ENCODE data around the gene NLRP11. TPM values are rescaled to one million over a fixed set of nuclear protein-coding genes. Genes with fewer than 3 reads are reported as not detected.

NLRP11 gene
- under 1 TPM in 1 of 3 donors, not detected in 2; 0.03 TPM for polyA plus RNA-seq

- WGBS, 3 donors: 75 to 89% (median 84%) methylated on average over 10 of the region's 10 CpGs
- no peak within 1 kb of the TSS for H3K27ac ChIP-seq (ENCODE audit: low read depth, low read length)
These were observed at the start of gene NLRP11 for GRCh38 chr19:55831846-55832245. Gene NLRP11 (minus strand): TSS chr19:55831999. CDS start chr19:55818174, 13,825 bp downstream.

- WGBS, 3 donors: 40 to 74% (median 58%) methylated on average over 3 of the region's 3 CpGs
- no peak overlapping the region for H3K27ac ChIP-seq (ENCODE audit: low read depth, low read length)
These were observed 45.4 kb upstream of the NLRP11 start for GRCh38 chr19:55877211-55877610.

GRCh38 chr19:55870736-55871135 is 38.9 kb upstream of the NLRP11 start:
- H3K27ac ChIP-seq (ENCODE audit: low read depth, low read length): no peak overlapping the region
- WGBS, 3 donors: 80 to 86% (median 85%) methylated on average over 11 of the region's 11 CpGs

- 92 to 94% (median 94%) methylated on average over 7 of the region's 7 CpGs for WGBS, 3 donors
- H3K27ac ChIP-seq (ENCODE audit: low read depth, low read length): no peak overlapping the region
These were observed 35.3 kb upstream of the NLRP11 start for GRCh38 chr19:55867101-55867500.

GRCh38 chr19:55866521-55866920 is 34.7 kb upstream of the NLRP11 start:
- WGBS, 3 donors: 36 to 62% (median 55%) methylated on average over 3 of the region's 3 CpGs
- no peak overlapping the region for H3K27ac ChIP-seq (ENCODE audit: low read depth, low read length)

GRCh38 chr19:55858969-55859368 is 27.2 kb upstream of the NLRP11 start:
- no peak overlapping the region for H3K27ac ChIP-seq (ENCODE audit: low read depth, low read length)
- 54 to 67% (median 64%) methylated on average over 5 of the region's 5 CpGs for WGBS, 3 donors

- WGBS, 3 donors: 89 to 92% (median 91%) methylated on average over 14 of the region's 14 CpGs
- H3K27ac ChIP-seq (ENCODE audit: low read depth, low read length): no peak overlapping the region
These were observed 26.6 kb upstream of the NLRP11 start for GRCh38 chr19:55858401-55858800.

- WGBS, 3 donors: 87 to 92% (median 88%) methylated on average over 23 of the region's 23 CpGs
These were observed 26.2 kb upstream of the NLRP11 start for GRCh38 chr19:55857974-55858373.

GRCh38 chr19:55857149-55857548 is 25.4 kb upstream of the NLRP11 start:
- H3K27ac ChIP-seq (ENCODE audit: low read depth, low read length): no peak overlapping the region
- WGBS, 3 donors: 62 to 70% (median 64%) methylated on average over 4 of the region's 4 CpGs

More at GRCh38 chr19:55857974-55858373, 26.2 kb upstream of the NLRP11 start:
- no peak overlapping the region for H3K27ac ChIP-seq (ENCODE audit: low read depth, low read length)

GRCh38 chr19:55855160-55855559 is 23.4 kb upstream of the NLRP11 start:
- WGBS, 3 donors: 67 to 77% (median 74%) methylated on average over 1 of the region's 1 CpG
- no peak overlapping the region for H3K27ac ChIP-seq (ENCODE audit: low read depth, low read length)

GRCh38 chr19:55838906-55839305 is 7.1 kb upstream of the NLRP11 start:
- WGBS, 3 donors: 44 to 54% (median 51%) methylated on average over 4 of the region's 4 CpGs
- no peak overlapping the region for H3K27ac ChIP-seq (ENCODE audit: low read depth, low read length)

- H3K27ac ChIP-seq (ENCODE audit: low read depth, low read length): no peak overlapping the region
- WGBS, 3 donors: 67 to 82% (median 73%) methylated on average over 3 of the region's 3 CpGs
These were observed 6.5 kb upstream of the NLRP11 start for GRCh38 chr19:55838251-55838650.

- H3K27ac ChIP-seq (ENCODE audit: low read depth, low read length): no peak within 1 kb of the TSS
- WGBS, 3 donors: 86 to 92% (median 91%) methylated on average over 16 of the region's 16 CpGs
These were observed 4.5 kb upstream of the NLRP11 start, which contains the start of gene NLRP4 for GRCh38 chr19:55836340-55836739. Gene NLRP4 (plus strand): TSS chr19:55836540. CDS start chr19:55852081, 15,541 bp downstream.

GRCh38 chr19:55832676-55833075 is 877 bp upstream of the NLRP11 start:
- WGBS, 3 donors: 61 to 82% (median 82%) methylated on average over 4 of the region's 4 CpGs
- no peak overlapping the region for H3K27ac ChIP-seq (ENCODE audit: low read depth, low read length)

- WGBS, 3 donors: 68 to 82% (median 78%) methylated on average over 5 of the region's 5 CpGs
- H3K27ac ChIP-seq (ENCODE audit: low read depth, low read length): no peak overlapping the region
These were observed 1.1 kb downstream of the NLRP11 start for GRCh38 chr19:55830656-55831055.

- H3K27ac ChIP-seq (ENCODE audit: low read depth, low read length): no peak overlapping the region
- WGBS, 3 donors: 71 to 85% (median 80%) methylated on average over 3 of the region's 3 CpGs
These were observed 11.8 kb downstream of the NLRP11 start for GRCh38 chr19:55820037-55820436.

- WGBS, 3 donors: 90 to 97% (median 93%) methylated on average over 5 of the region's 5 CpGs
- no peak overlapping the region for H3K27ac ChIP-seq (ENCODE audit: low read depth, low read length)
These were observed 17.9 kb downstream of the NLRP11 start for GRCh38 chr19:55813906-55814305.

- WGBS, 3 donors: 48 to 59% (median 53%) methylated on average over 7 of the region's 7 CpGs
- H3K27ac ChIP-seq (ENCODE audit: low read depth, low read length): no peak overlapping the region
These were observed 19.4 kb downstream of the NLRP11 start for GRCh38 chr19:55812449-55812848.

GRCh38 chr19:55811340-55811739 is 20.5 kb downstream of the NLRP11 start:
- H3K27ac ChIP-seq (ENCODE audit: low read depth, low read length): no peak overlapping the region
- 64 to 71% (median 71%) methylated on average over 3 of the region's 3 CpGs for WGBS, 3 donors

- H3K27ac ChIP-seq (ENCODE audit: low read depth, low read length): no peak overlapping the region
- 23 to 27% (median 26%) methylated on average over 20 of the region's 20 CpGs for WGBS, 3 donors
These were observed 22.3 kb downstream of the NLRP11 start for GRCh38 chr19:55809381-55810058.

Data from adipose tissue (tissue), 3 donors.